HG02610 (cell line): Measurements from ENCODE around the gene PYDC1.
"Not testable (repeated sequence)": the region's sequence is repeated elsewhere in the genome, so short reads cannot be mapped to it uniquely, and the experiment has no call there.

Experiments
- ATAC-seq: cut with Tn5 transposase; IDR thresholded peaks from one replicate; pipeline ENCODE4 v1.9.1; 2021; ENCODE audit warnings: mild to moderate bottlenecking, moderate library complexity; ENCODE audit not compliant: unreplicated experiment

The PYDC1 gene

GRCh38 chr16:31223044-31223443 lies 6.1 kb upstream of the PYDC1 start:
- ATAC-seq: no peak

DNA sequence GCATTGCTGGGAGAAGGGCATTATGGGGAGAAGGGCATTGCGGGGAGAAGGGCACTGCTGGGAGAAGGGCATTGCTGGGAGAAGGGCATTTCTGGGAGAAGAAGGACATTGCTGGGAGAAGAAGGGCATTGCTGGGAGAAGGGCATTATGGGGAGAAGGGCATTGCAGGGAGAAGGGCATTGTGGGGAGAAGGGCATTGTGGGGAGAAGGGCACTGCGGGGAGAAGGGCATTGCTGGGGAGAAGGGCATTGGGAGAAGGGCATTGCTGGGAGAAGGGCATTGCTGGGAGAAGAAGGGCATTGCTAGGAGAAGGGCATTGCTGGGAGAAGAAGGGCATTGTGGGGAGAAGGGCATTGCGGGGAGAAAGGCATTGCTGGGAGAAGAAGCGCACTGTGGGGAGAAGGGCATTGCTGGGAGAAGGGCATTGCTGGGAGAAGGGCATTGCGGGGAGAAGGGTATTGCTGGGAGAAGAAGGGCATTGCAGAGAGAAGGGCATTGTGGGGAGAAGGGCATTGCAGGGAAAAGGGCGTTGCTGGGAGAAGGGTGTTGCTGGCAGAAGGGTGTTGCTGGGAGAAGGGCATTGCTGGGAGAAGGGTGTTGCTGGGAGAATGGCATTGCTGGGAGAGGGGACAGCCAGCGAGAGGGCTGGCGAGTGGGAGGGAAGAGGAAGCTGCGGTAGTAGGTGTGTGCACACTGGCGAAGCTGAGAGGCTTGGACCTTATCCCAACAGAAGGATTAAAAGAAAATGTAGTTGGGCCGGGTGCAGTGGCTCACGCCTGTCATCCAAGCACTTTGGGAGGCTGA lies 4.6 kb upstream of the PYDC1 start:
- ATAC-seq: no peak

GRCh38 chr16:31219154-31219741 lies 2.3 kb upstream of the PYDC1 start:
- no peak for ATAC-seq

DNA sequence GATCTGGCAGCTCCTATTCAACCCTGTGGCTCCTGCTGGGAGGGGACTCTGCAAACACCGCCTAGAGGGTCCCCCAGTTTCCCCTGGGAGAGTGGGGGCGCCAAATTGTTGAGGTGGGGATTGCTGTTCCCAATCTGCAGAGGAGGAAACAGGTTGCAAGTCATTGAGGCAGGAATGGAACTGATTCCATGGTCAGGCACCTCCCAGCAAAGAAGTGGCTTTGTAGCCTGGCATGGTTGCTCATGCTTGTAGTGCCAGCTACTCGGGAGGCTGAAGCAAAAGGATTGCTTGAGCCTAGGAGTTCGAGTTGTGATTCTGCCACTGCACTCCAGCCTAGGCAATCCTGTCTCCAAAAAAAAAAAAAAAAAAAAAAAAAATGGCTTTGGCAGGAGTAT lies 198 bp upstream of the PYDC1 start:
- no peak for ATAC-seq

GRCh38 chr16:31215287-31216162 lies 1.4 kb downstream of the PYDC1 start:
- ATAC-seq: no peak

- ATAC-seq: no peak
Measured at GRCh38 chr16:31214708-31215286, 2.1 kb downstream of the PYDC1 start.

DNA sequence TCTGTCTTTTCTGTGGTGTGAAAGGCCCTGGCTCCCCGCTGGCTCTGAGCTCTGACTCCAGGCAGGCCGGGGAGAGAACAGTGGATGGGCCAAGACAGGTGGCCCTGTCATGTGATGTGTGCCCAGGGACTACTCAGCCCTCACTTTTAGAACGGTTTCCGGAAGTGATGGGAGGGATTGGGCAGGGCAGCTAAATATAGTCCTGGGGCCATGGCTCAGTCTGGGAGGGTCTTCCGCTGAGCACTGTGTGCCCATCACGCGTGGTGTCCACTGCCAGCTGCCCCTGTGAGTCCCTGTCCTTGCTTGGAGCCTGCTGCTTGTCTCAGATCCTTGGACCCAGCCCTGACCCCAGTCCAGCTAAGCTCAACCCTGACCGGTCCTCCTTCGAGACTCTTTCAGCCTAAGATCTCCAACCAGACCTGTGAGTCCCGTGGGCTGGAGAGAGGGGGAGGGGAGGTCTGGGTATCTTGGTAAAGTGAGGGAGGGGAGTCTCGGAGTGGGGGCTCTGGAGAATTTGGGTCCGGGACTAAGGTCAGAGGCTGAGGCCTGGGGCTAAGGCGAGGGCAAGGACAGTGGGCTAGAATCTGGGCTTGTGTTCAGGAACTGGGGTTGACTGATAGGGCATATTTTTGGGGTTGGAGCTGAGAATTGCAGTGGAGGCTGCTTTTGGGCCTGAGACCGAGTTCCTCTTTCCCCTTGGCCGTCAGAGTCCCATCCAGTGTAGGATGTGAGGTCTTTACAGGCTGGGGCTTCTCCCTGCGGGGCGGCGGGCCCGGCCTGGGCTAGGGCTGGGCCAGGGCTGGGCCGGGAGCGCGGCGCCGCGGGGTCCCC lies 2.8 kb downstream of the PYDC1 start, which contains the start of gene TRIM72:
TSS of gene TRIM72 (plus strand) at position 243 of the 831 bp plus-strand sequence. CDS start 620 bp downstream, outside the sequence.
- no peak for ATAC-seq

DNA sequence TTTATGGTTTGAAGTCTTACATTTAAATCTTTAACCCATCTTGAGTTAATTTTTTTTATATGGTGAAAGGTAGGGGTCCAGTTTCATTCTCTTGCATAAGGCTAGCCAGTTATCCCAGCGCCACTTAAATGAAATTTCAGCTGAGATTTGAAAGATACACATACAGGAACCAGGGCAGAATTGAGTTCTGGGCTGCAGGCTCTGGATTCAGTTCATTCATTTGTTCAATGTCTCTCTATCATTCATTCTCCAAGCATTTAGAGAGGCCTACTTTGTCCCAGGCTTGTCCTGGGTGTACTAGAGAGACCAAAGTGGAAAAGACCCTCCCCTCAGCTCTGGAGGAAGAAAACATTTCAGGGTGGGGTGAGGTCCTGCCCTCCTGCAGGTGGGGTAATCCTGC lies 3.6 kb downstream of the PYDC1 start:
- ATAC-seq: no peak

DNA sequence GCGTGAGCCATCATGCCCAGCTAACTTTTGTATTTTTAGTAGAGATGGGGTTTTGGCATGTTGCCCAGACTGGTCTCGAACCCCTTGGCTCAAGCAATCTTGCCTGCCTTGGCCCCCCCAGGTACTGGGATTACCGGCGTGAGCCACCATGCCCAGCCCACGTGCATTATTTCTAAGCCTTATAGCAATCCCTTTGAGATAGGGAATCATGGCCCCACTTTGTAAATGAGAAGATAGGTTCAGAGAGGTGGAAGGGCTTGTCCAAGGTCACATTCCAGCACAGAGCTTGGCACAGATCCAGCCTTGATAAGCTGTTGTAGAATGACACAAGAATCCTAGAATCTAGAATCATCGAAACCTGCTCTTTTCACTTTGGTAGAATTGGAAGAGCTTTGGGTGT lies 10.2 kb downstream of the PYDC1 start:
- no peak for ATAC-seq

GRCh38 chr16:31204871-31205666 lies 11.9 kb downstream of the PYDC1 start:
- ATAC-seq: no peak

DNA sequence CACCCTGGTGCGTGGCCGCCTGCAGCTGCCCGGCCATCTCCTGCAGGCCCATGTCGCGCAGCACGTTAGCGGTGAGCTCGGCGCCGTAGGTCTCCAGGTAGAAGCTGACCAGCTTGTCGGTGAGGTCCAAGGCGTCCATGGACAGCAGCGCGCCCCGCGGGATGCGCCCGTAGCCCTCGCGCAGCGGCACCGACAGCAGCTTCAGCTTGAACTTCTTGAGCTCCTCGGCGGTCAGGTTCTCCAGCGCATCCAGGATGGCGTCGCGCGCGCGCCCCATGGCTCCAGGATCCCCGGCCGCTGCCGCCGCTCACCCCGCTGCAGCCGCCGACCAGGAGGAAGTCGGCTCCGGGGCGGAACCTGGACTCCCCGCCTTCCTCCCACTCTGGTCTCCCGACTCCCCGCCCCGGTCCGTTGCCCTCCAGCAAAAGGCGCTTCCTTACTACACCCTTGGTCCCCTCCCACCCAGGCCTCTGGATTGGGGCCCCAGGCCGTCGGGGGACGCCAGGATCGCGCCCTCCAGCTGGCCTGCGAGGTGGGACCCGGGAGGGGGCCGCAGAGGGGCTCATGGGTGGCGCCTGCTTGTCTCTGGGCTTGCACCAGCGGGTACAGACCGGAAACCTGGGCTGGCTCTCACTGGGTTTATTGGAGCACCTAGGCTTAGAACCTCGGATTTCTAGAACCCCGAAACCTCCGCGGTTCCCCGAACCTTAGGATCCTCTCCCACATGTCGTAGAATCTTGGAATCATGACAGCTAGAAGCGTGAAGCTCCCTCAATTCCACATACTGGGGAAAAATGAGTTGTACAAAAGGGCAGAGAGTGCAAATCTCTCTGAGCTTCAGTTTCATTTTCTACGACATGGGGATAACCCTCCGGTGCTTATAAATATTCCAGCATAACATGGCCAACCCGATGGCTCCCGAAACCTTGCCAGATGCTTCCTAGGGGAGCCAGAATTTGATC lies 14.2 kb downstream of the PYDC1 start, which contains the start of gene PYCARD:
TSS of gene PYCARD (minus strand) at position 347 of the 962 bp plus-strand sequence. CDS start at position 277, 70 bp downstream.
- ATAC-seq: peak; percentile 33

DNA sequence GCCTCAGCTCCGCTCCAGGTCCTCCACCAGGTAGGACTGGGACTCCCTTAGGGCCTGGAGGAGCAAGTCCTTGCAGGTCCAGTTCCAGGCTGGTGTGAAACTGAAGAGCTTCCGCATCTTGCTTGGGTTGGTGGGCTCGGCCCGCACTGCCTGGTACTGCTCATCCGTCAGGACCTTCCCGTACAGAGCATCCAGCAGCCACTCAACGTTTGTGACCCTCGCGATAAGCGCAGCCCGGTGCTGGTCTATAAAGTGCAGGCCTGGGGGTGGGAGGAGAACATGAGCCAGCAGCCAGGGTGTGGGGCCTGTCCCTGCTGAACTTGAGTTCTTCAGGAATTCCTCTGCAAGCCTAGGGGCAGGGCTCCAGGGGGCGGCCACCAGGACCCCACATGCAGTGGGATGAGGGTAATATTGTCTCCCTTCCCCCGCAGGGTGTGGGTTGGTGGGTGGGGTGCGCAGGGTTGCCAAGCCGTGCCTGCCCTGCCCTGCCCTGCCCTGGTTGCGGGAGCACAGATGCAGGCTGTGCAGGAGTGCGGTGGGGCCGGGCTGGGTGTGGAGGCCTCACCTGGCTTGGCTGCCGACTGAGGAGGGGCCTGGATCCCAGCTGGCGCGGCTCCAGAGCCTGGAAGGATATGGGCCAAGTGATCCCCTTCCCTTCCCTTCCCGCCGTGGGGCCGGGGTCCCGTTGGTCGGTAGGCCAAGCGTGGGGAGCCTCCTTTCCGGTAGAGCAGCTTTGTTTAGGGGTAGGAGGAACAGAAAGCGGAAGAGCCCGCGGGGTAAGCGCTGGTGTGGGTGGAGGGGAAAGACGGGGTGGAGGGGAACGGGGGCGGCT lies 15.1 kb downstream of the PYDC1 start:
- ATAC-seq: peak; percentile 44

DNA sequence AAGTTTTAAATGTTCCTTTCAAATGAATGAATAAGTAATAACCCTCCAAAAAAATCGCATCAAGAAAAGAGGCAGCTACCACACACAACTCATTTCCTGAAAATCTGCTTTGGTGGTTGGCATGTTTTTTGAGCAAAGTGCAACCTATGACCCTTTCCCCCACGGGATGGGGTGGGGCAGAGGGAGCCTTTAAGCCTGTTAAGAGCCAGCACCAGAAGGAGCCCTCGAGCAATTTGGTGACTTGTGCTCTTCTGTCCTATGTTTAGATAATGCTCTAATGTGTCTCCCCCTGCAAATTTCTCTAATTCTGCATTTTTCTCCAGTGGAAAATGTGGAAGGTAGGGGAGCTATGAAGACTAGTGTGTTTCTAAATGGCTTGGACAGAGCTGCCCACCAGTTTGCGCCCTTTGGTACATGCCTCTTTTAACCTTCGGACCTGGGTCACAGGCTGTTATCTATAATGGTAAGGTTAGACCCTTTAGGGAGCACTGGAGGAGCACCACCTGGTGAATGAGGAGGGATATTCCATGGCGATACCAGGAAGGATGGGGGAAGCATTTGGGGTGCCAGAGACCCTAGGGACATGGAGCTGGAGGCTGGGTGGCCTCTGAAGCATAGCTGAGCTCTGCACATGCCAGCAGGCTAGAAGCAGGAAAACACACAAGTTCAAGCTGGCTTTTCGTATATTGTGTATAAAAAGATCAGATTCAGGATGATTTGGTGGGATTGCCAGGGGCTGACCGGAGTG lies 15.9 kb downstream of the PYDC1 start:
- no peak for ATAC-seq

- ATAC-seq: not testable (repeated sequence)
Measured at GRCh38 chr16:31200111-31200510, 16.8 kb downstream of the PYDC1 start.

GRCh38 chr16:31199430-31200041 lies 17.4 kb downstream of the PYDC1 start:
- no peak for ATAC-seq

DNA sequence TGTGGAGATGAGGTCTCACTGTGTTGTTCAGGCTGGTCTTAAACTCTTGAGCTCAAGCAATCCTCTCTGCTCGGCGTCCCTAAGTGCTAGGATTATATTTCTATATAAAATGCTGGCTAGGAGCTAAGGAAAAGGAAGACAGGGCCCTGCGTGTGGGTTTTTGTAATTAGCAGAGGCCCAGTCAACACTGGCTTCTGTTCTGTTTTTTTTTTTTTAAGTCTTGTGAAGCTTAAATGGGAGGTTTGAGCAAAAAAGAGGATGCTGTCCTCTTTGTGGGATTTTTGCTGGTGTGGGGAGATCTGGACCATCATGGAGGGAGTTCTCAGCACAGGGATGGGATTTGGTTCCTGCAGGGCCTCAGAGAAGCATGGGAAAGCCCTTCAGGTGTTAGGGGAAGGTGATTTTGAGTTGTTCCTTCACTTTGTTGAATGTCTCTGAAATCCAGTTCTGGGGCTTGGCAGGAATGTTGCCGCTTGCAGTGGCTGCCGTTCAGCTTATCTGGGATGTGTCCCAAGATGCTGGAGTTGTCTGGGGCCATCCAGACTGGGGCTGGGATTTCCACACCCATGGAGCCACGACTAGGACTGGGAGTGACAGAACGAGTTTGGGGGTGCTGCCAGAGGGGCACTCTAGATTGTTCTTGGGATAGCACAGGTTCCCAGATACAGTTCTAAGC lies 18.6 kb downstream of the PYDC1 start:
- no peak for ATAC-seq
